OCI-LY3 (cell line): ENCODE data around the gene SLC17A9.

ENCODE experiments used
- H2AFZ ChIP-seq: fragments of 200-600, 300-600 bp; shearing (Covaris generic); 2 replicates; pipeline ENCODE4 v1.6.0; 2014; ENCODE audit warnings: antibody characterized with exemption, low read depth, low read length
- H3K27ac ChIP-seq: fragments of 200-600, 300-600 bp; sonication (generic); 2 replicates; pipeline ENCODE4 v1.5.1; 2014; ENCODE audit warnings: mild to moderate bottlenecking, low read length, moderate library complexity, mixed read lengths
- H3K27me3 ChIP-seq: fragments of 200-600, 300-600 bp; sonication (generic); 2 replicates; pipeline ENCODE4 v1.6.1; 2014; ENCODE audit warnings: low read depth, low read length, mixed read lengths
- H3K36me3 ChIP-seq: fragments of 200-600, 300-600 bp; sonication (generic); replicated peaks from 2 replicates; pipeline ENCODE3; 2014; ENCODE audit warnings: low read depth, low read length, mixed read lengths
- H3K4me1 ChIP-seq: fragments of 300-600, 200-600 bp; sonication (generic); 2 replicates; pipeline ENCODE4 v1.6.1; 2014; ENCODE audit warnings: low read length, mixed read lengths
- H3K4me2 ChIP-seq: fragments of 200-600, 300-600 bp; sonication (generic); 2 replicates; pipeline ENCODE4 v1.6.1; 2014; ENCODE audit warnings: low read length, mixed read lengths
- H3K4me3 ChIP-seq: fragments of 300-600, 200-600 bp; sonication (generic); 2 replicates; pipeline ENCODE4 v1.5.1; 2014; ENCODE audit warnings: antibody characterized with exemption, mild to moderate bottlenecking, low read length, moderate library complexity
- H3K79me2 ChIP-seq: fragments of 300-600, 200-600 bp; shearing (Covaris generic); 2 replicates; pipeline ENCODE4 v1.6.1; 2014; ENCODE audit warnings: mild to moderate bottlenecking, low read length, mixed read lengths
- H3K9ac ChIP-seq: fragments of 300-600, 200-600 bp; shearing (Covaris generic); 2 replicates; pipeline ENCODE4 v1.6.0; 2014; ENCODE audit warnings: mild to moderate bottlenecking, low read length, moderate library complexity
- H3K9me3 ChIP-seq: fragments of 200-600, 300-600 bp; shearing (Covaris generic); 2 replicates; pipeline ENCODE4 v1.6.1; 2014; ENCODE audit warnings: low read length, mixed read lengths; ENCODE audit not compliant: insufficient read depth
- H4K20me1 ChIP-seq: fragments of 200-600, 300-600 bp; sonication (generic); 2 replicates; pipeline ENCODE4 v1.6.1; 2016; ENCODE audit warnings: low read length, mixed read lengths; ENCODE audit not compliant: insufficient read depth
- EZH2phosphoT487 ChIP-seq: fragments of 200-600 bp; shearing (Covaris generic); IDR thresholded peaks from 2 replicates; pipeline ENCODE4 v1.6.1; 2018; ENCODE audit warnings: antibody characterized with exemption, mixed run types, low read depth
- TF ChIP-seq, protein P1 (sequence below): fragments of 200-600, 300-600 bp; sonication (generic); IDR thresholded peaks from 2 replicates; pipeline ENCODE4 v1.5.1; 2014; ENCODE audit warnings: antibody characterized with exemption, low read length, low read depth

SLC17A9 gene

GRCh38 chr20:62977613-62978560, 25.4 kb downstream of the SLC17A9 start:
- peak overlapping the region; percentile 49 for H3K27ac ChIP-seq
- no peaks in the 10 kb centered on the region for H3K79me2 ChIP-seq
- H3K27me3 ChIP-seq: peaks cover 26% of the 10 kb centered on the region
- peak overlapping the region; percentile 57; the same call in 1 of the 2 replicates for H2AFZ ChIP-seq
- no peak for TF ChIP-seq EZH2phosphoT487
- TF ChIP-seq, protein P1, sequence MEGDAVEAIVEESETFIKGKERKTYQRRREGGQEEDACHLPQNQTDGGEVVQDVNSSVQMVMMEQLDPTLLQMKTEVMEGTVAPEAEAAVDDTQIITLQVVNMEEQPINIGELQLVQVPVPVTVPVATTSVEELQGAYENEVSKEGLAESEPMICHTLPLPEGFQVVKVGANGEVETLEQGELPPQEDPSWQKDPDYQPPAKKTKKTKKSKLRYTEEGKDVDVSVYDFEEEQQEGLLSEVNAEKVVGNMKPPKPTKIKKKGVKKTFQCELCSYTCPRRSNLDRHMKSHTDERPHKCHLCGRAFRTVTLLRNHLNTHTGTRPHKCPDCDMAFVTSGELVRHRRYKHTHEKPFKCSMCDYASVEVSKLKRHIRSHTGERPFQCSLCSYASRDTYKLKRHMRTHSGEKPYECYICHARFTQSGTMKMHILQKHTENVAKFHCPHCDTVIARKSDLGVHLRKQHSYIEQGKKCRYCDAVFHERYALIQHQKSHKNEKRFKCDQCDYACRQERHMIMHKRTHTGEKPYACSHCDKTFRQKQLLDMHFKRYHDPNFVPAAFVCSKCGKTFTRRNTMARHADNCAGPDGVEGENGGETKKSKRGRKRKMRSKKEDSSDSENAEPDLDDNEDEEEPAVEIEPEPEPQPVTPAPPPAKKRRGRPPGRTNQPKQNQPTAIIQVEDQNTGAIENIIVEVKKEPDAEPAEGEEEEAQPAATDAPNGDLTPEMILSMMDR: no peak
- H3K9me3 ChIP-seq: no peaks in the 10 kb centered on the region
- peak overlapping the region; percentile 72 for H3K9ac ChIP-seq
- H3K4me2 ChIP-seq: peak overlapping the region; percentile 96
- H4K20me1 ChIP-seq: no peaks in the 10 kb centered on the region
- H3K36me3 ChIP-seq: no peaks in the 10 kb centered on the region
- peaks cover 33% of the 10 kb centered on the region for H3K4me1 ChIP-seq
- peak overlapping the region; percentile 81 for H3K4me3 ChIP-seq

DNA sequence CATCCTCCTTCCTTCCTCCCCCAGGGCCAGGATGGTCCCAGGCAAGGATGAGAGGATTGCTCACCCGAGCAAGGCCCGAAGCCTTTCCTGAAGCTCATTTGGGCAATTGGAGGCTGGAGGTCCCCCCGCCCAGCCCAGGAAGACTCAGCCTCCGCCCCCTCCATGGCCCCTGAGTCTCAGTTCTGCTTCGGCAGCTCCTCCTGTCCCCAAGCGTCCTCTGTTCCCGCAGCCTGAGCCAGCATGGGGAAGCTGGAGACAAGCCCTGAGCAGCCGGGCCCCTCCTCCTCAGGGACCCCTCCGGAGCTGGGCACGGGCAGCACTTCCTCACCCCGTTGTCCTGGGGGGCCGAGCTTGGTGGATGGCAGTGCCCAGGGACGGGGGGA, 26.0 kb downstream of the SLC17A9 start:
- H3K27me3 ChIP-seq: peaks cover 26% of the 10 kb centered on the region
- H3K9ac ChIP-seq: peak overlapping the region; percentile 56
- H3K36me3 ChIP-seq: no peaks in the 10 kb centered on the region
- H3K9me3 ChIP-seq: no peaks in the 10 kb centered on the region
- TF ChIP-seq EZH2phosphoT487: no peak
- TF ChIP-seq, protein P1: no peak
- no peaks in the 10 kb centered on the region for H4K20me1 ChIP-seq
- peak overlapping the region; percentile 42; the same call in 1 of the 2 replicates for H2AFZ ChIP-seq
- H3K27ac ChIP-seq: peak overlapping the region; percentile 49
- peaks cover 32% of the 10 kb centered on the region for H3K4me1 ChIP-seq
- H3K4me3 ChIP-seq: peak overlapping the region; percentile 81
- no peaks in the 10 kb centered on the region for H3K79me2 ChIP-seq
- peak overlapping the region; percentile 96 for H3K4me2 ChIP-seq

GRCh38 chr20:62979310-62979709, 26.8 kb downstream of the SLC17A9 start:
- no peaks in the 10 kb centered on the region for H4K20me1 ChIP-seq

DNA sequence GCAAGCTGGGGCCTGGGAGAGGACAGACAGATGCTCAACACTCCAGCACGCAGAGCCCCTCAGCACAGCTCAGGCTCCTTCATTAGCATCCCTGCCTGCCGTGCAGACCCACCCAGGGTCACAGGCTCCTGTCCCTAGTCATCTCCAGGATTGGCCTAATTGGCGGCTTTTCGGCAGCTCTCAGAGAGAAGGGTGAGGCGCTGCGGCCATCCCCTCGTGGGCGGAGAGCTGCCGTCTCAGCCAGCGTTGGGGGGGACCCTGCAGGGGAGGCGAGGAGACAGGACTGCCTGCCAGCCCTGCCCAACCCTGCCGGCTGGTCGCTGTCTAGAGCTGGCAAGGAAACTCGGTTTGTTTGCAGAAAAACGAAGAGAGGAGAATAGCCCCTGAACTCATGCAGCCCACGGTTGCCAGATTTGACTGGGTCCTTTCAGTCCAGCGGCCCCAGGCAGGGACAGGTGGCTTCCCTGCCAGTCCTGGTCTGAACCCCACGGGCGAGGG, 27.4 kb downstream of the SLC17A9 start:
- H3K4me3 ChIP-seq: no peak overlapping the region
- no peak overlapping the region for H2AFZ ChIP-seq
- no peak overlapping the region for H3K27ac ChIP-seq
- H4K20me1 ChIP-seq: no peaks in the 10 kb centered on the region
- no peaks in the 10 kb centered on the region for H3K36me3 ChIP-seq
- peaks cover 25% of the 10 kb centered on the region for H3K27me3 ChIP-seq
- H3K4me2 ChIP-seq: no peak overlapping the region
- H3K4me1 ChIP-seq: peaks cover 32% of the 10 kb centered on the region
- no peak overlapping the region for H3K9ac ChIP-seq
- no peaks in the 10 kb centered on the region for H3K9me3 ChIP-seq
- no peak for TF ChIP-seq EZH2phosphoT487
- TF ChIP-seq, protein P1: no peak
- no peaks in the 10 kb centered on the region for H3K79me2 ChIP-seq

More at GRCh38 chr20:62979310-62979709, 26.8 kb downstream of the SLC17A9 start:
- Histone ChIP-seq H3K9me3 (no peaks in the 10 kb centered on the region), H3K4me1 (peaks cover 32% of the 10 kb centered on the region), H3K79me2 (no peaks in the 10 kb centered on the region), H3K27me3 (peaks cover 26% of the 10 kb centered on the region), H3K27ac (no peak overlapping the region), H2AFZ (no peak overlapping the region), H3K4me3 (no peak overlapping the region), H3K4me2 (no peak overlapping the region), H3K9ac (no peak overlapping the region), H3K36me3 (no peaks in the 10 kb centered on the region)
- TF ChIP-seq, protein P1: no peak
- no peak for TF ChIP-seq EZH2phosphoT487
